ENCODE measurements around the gene TAS2R19.
"Not testable (repeated sequence)": the region's sequence is repeated elsewhere in the genome, so short reads cannot be mapped to it uniquely, and the experiment has no call there.

TAS2R19 gene, protein sequence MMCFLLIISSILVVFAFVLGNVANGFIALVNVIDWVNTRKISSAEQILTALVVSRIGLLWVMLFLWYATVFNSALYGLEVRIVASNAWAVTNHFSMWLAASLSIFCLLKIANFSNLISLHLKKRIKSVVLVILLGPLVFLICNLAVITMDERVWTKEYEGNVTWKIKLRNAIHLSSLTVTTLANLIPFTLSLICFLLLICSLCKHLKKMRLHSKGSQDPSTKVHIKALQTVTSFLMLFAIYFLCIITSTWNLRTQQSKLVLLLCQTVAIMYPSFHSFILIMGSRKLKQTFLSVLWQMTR

DNA sequence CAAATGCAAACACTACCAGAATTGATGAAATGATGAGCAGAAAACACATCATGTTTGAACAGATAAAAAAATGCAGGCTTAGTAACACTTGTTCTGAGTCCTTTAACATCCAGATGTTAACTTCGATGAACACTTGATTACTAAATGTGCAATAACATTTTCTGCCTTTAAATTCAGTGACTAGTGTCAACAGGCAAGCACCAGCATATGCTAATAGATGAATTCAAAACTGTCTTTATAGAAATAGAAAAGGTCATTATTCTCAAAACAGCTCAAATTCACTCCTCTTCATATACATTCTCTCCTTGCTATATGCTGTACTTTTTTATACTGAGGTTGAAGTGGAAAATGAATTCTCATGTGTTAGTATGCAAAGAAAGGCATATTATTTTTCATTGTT is at the start of gene TAS2R19:
Gene TAS2R19 (minus strand): TSS at position 101 of the 400 bp plus-strand sequence. CDS start 49 bp downstream, at position 52.
- no peak for DNase-seq (ENCODE audit: low spot score)

GRCh38 chr12:11071414-11071813 is 49.0 kb upstream of the TAS2R19 start:
- no peak for DNase-seq (ENCODE audit: low spot score)

DNA sequence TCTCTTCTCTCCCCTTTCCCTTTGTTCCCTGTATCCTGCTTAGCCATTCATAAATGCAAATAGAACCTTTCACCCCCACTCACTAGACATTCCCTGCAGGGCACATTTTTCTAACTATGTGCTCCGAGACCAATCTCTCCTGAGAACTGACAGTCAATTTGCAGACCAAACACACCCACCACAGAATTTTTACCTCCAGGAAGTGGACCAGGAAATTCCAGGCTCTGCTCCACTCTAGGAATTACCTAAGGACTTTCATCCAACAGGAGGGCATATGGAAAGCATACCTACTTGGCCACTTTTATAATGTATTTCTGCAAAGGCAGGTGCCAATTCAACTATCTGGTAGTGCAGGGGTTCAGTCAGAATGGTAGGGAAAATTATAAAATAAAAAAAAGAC is 48.6 kb upstream of the TAS2R19 start:
- no peak for DNase-seq (ENCODE audit: low spot score)

DNA sequence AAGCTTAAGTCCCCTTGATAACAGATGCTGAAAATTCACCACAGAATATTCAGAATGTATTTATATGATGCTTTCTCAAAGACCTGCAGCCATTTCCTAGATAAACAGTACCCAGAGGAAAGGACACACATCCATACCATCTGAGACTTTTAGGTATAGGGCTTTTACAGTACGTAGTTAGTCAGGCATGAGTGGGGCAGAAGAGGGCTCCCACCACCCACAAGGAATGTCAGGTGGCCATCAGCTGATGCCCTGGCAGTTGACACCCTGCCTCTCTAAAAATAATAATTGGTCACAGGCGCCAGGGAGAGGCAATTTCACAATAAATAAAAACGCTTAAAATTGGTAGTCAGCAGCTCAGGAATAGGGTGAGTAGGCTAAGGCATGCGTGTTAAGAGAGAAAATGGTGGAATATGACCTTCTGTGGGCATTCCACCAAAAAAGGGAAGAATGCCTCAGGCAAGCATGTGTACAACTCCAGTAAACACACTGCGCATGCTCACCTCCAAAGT is 47.5 kb upstream of the TAS2R19 start:
- no peak for DNase-seq (ENCODE audit: low spot score)

DNA sequence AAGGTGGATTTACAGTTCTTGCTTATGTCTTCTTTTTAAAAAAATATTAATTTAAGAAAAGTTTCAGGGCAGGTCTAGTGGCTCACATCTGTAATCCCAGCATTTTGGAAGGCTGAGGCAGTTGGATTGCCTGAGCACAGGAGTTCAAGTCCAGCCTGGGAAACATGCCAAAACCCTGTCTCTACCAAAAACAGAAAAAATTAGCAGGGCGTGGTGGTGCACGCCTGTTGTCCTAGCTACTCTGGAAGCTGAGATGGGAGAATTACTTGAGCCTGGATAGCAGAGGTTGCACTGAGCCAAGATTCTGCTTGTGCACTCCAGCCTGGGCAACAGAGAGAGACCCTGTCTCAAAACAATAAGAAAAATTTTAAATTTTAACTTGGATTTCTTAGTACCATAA is 45.1 kb upstream of the TAS2R19 start:
- no peak for DNase-seq (ENCODE audit: low spot score)

DNA sequence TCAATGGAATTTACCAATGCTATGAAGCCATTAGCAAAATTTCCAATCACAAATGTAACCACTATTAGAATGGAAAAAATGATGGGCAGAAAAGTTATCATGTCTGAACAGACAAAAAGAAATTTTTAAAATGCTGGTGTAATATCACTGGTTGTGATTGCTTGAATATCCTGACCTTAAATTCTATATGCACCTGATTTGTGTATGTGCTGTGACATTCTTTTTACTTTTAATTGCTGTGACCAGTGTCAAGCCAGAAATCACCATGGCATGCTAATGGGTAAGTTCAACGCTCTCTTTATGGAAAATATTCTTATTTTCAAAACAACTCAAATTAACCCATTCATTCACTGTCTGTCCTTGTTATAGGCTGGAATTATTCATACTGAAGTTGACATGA is 39.8 kb upstream of the TAS2R19 start, which contains the start of gene TAS2R46:
Gene TAS2R46 (minus strand): TSS at position 101 of the 400 bp plus-strand sequence. CDS start 0 bp downstream, at position 101.
- not testable (repeated sequence) for DNase-seq (ENCODE audit: low spot score)

- no peak for DNase-seq (ENCODE audit: low spot score)
Measured at GRCh38 chr12:11059784-11060183, 37.4 kb upstream of the TAS2R19 start.

GRCh38 chr12:11059041-11059440 is 36.6 kb upstream of the TAS2R19 start:
- no peak for DNase-seq (ENCODE audit: low spot score)

- no peak for DNase-seq (ENCODE audit: low spot score)
Measured at GRCh38 chr12:11055306-11055705, 32.9 kb upstream of the TAS2R19 start.

DNA sequence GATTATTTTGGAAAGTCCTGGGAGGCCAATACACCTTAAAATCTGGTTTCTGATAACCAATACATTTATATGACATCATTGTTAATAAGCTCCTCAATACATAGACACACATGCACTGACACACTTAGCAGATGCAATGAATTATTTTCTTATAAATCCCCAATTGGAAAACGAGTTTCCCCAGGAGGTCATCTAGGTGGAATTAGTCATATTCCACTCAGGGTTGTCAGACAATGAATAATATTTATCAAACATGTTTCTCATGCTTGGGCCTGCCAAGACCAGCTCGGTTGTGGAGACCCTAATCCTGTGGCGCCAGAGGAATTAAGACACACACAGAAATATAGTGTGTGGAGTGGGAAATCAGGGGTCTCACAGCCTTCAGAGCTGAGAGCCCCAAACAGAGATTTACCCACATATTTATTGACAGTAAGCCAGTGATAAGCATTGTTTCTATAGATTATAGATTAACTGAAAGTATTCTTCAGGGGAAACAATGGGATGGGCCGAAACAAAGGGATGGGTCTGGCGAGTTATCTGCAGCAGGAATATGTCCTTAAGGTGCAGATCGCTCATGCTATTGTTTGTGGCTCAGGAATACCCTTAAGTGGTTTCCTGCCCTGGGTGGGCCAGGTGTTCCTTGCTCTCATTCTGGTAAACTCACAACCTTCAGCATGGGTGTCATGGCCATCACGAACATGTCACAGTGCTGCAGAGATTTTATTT is 27.5 kb upstream of the TAS2R19 start:
- DNase-seq (ENCODE audit: low spot score), result not testable (repeated sequence)

- not testable (repeated sequence) for DNase-seq (ENCODE audit: low spot score)
Measured at GRCh38 chr12:11041366-11041765, 18.9 kb upstream of the TAS2R19 start.

DNA sequence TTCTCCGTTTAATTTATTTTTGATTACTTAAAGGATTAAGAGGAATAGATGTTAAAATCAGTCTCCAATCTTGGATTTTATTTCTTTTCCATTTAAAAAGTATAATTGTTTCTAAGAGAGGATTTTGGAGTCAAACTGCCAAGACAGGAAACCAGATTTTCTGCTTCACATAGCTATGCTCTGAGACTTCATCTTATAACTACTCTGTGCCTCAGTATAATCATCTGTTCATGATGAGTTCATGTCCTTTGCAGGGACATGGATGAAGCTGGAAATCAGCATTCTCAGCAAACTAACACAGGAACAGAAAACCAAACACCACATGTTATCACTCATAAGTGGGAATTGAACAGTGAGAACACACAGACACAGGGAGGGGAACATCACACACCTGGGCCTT is 17.7 kb upstream of the TAS2R19 start:
- DNase-seq (ENCODE audit: low spot score), result no peak

GRCh38 chr12:11039171-11039570 is 16.8 kb upstream of the TAS2R19 start:
- DNase-seq (ENCODE audit: low spot score), result no peak

DNA sequence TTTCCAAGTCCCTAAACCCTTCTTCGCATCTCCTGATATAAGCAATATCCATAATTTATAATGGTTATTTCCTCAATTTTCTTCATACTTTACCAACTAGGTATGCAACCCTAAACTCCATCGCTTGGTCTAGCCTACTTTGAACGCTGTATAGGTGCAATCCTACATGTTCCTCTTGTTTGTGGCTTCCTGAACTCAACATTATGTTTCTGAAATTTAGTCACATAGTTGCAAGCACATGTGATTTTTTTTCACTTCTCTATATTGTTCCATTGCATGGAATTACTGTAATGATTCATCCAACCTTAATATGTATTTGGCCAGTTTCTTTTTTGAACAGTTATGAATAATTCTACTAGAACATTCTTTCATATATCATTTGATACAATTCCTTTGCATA is 11.5 kb upstream of the TAS2R19 start:
- DNase-seq (ENCODE audit: low spot score), result not testable (repeated sequence)

- no peak for DNase-seq (ENCODE audit: low spot score)
Measured at GRCh38 chr12:11031307-11031706, 8.9 kb upstream of the TAS2R19 start, which contains the start of gene TAS2R31. TAS2R31 (minus strand) TSS chr12:11031407; CDS start chr12:11031335, 72 bp downstream.

GRCh38 chr12:11026118-11026517 is 3.7 kb upstream of the TAS2R19 start:
- no peak for DNase-seq (ENCODE audit: low spot score)

GRCh38 chr12:11023387-11023786 is 967 bp upstream of the TAS2R19 start:
- DNase-seq (ENCODE audit: low spot score), result no peak

- DNase-seq (ENCODE audit: low spot score), result no peak
Measured at GRCh38 chr12:11016937-11017336, 5.5 kb downstream of the TAS2R19 start.

GRCh38 chr12:11015775-11016430 is 6.5 kb downstream of the TAS2R19 start:
- peak; percentile 67 for DNase-seq (ENCODE audit: low spot score)

DNA sequence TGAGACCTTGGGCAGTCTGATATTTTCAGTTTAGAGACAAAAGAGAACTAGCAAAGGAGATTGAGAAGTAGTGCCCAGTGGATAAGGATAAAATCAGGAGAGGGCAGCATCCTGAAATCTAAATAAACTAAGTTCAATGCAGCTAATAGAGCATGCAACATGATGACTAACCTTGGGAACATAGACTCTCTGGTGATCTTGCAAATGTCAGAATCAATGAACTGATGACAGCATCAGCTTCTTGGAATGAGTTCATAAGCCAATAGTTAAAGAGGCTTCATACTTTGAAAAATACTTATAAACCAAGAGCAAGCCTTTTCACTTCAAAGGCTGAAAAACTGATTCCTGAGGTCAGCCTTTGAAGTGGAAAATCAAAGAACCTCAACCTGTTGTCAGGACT is 8.2 kb downstream of the TAS2R19 start:
- DNase-seq (ENCODE audit: low spot score), result no peak

GRCh38 chr12:11007608-11008007 is 14.8 kb downstream of the TAS2R19 start:
- no peak for DNase-seq (ENCODE audit: low spot score)

- DNase-seq (ENCODE audit: low spot score), result no peak
Measured at GRCh38 chr12:10998204-10998603, 24.2 kb downstream of the TAS2R19 start, which contains the start of gene TAS2R20. TAS2R20 (minus strand) TSS chr12:10998304; CDS start chr12:10997875, 429 bp downstream.

Measured in LoVo (cell line).